ENCODE data around the gene TCF12.
A peak's percentile ranks its signal among the peaks of the same experiment; 100 is the strongest.

The TCF12 gene

GRCh38 chr15:57025264-57025926, 107.0 kb downstream of the TCF12 start:
- peak; percentile 60 for DNase-seq

- no peak for DNase-seq
Measured at GRCh38 chr15:57026016-57026592, 107.7 kb downstream of the TCF12 start.

GRCh38 chr15:57027596-57027995, 109.2 kb downstream of the TCF12 start:
- DNase-seq = no peak

- no peak for DNase-seq
Measured at GRCh38 chr15:57028176-57028575, 109.7 kb downstream of the TCF12 start.

GRCh38 chr15:57030011-57030410, 111.6 kb downstream of the TCF12 start:
- no peak for DNase-seq

GRCh38 chr15:57031082-57031481, 112.6 kb downstream of the TCF12 start:
- no peak for DNase-seq

GRCh38 chr15:57031605-57032004, 113.2 kb downstream of the TCF12 start:
- no peak for DNase-seq

- DNase-seq = no peak
Measured at GRCh38 chr15:57032338-57032737, 113.9 kb downstream of the TCF12 start.

GRCh38 chr15:57033715-57034439, 115.4 kb downstream of the TCF12 start:
- no peak for DNase-seq

- no peak for DNase-seq
Measured at GRCh38 chr15:57034613-57035012, 116.2 kb downstream of the TCF12 start.

- no peak for DNase-seq
Measured at GRCh38 chr15:57035664-57036063, 117.2 kb downstream of the TCF12 start.

GRCh38 chr15:57036352-57036751, 117.9 kb downstream of the TCF12 start:
- DNase-seq = no peak

GRCh38 chr15:57037548-57037947, 119.1 kb downstream of the TCF12 start:
- DNase-seq = no peak

- DNase-seq = no peak
Measured at GRCh38 chr15:57038040-57038439, 119.6 kb downstream of the TCF12 start.

GRCh38 chr15:57038496-57038895, 120.1 kb downstream of the TCF12 start:
- DNase-seq = no peak

GRCh38 chr15:57041416-57041815, 123.0 kb downstream of the TCF12 start:
- DNase-seq = no peak

GRCh38 chr15:57044072-57044702, 125.7 kb downstream of the TCF12 start:
- no peak for DNase-seq

GRCh38 chr15:57044970-57045369, 126.5 kb downstream of the TCF12 start:
- no peak for DNase-seq

- DNase-seq = no peak
Measured at GRCh38 chr15:57045741-57046382, 127.4 kb downstream of the TCF12 start.

GRCh38 chr15:57048930-57049549, 130.6 kb downstream of the TCF12 start:
- DNase-seq = no peak

GRCh38 chr15:57053470-57053869, 135.0 kb downstream of the TCF12 start:
- DNase-seq = no peak

GRCh38 chr15:57054204-57054750, 135.8 kb downstream of the TCF12 start:
- no peak for DNase-seq

Data from NCI-H226 (cell line).